Measurements from ENCODE around the gene CUL5.

- TF ChIP-seq CTCF (IDR thresholded peaks at IDR 0.05; ENCODE audit: low read depth, low read length, poor library complexity, severe bottlenecking) (no peak), EZH2phosphoT487 (IDR thresholded peaks at IDR 0.05; ENCODE audit: borderline replicate concordance, low read length) (no peak)
Measured at GRCh38 chr11:108101090-108101775, 92.5 kb downstream of the CUL5 start.

All from DOHH2 (cell line).